Sigmoid colon (tissue), 7 donors: ENCODE data around the gene TGIF1. TPM values are rescaled to one million over a fixed set of nuclear protein-coding genes. Genes with fewer than 3 reads are reported as not detected.

Experiments
- DNase-seq: peaks from one replicate; pipeline ENCODE4 v3.0.0-alpha.2; 2019
- H3K27ac ChIP-seq, 4 donors: fragments of 200-600 bp; sonication (generic); one replicate each; pipeline ENCODE4 v1.5.1; 2016 to 2019; ENCODE audit warnings: mild to moderate bottlenecking in 1 of 4
- H3K27me3 ChIP-seq, 3 donors: fragments of 200-600 bp; sonication (generic); one replicate each; pipeline ENCODE4 v1.5.1; 2019; ENCODE audit warnings: mild to moderate bottlenecking in 1 of 3
- H3K36me3 ChIP-seq, 4 donors: fragments of 200-600 bp; sonication (generic); one replicate each; pipeline ENCODE4 v1.5.1; 2016 to 2019
- H3K4me1 ChIP-seq, 4 donors: fragments of 200-600 bp; sonication (generic); one replicate each; pipeline ENCODE4 v1.5.1; 2017 to 2019
- H3K4me3 ChIP-seq, 4 donors: fragments of 200-600 bp; sonication (generic); one replicate each; pipeline ENCODE4 v1.5.1; 2017 to 2019; ENCODE audit warnings: mild to moderate bottlenecking in 2 of 4, moderate library complexity in 1 of 4
- H3K9me3 ChIP-seq, 4 donors: fragments of 200-600 bp in 3 of 4; sonication (generic) in 3 of 4; one replicate each; pipeline versions ENCODE4 v1.5.1 to v1.6.1; 2013 to 2019
- EP300 ChIP-seq, 4 donors: sonication (generic); formaldehyde crosslinking; IDR thresholded peaks; one replicate each; pipeline ENCODE4 v1.6.1; 2017; ENCODE audit warnings: antibody characterized with exemption in 4 of 4
- POLR2A ChIP-seq, 2 donors: fragments of 450-650 bp; IDR thresholded peaks; one replicate each; pipeline ENCODE4 v1.6.1; 2016; ENCODE audit warnings: antibody characterized with exemption in 2 of 2, mild to moderate bottlenecking in 2 of 2, moderate library complexity in 2 of 2
- POLR2AphosphoS5 ChIP-seq, 4 donors: sonication (generic); formaldehyde crosslinking; IDR thresholded peaks; one replicate each; pipeline ENCODE4 v1.6.1; 2017; ENCODE audit warnings: antibody characterized with exemption in 4 of 4
- WGBS, 2 donors: extraction: QIAGEN DNeasy Blood & Tissue Kit; methylation state at CpG; one replicate each; pipeline ENCODE4 v1.1.7; 2013; 5-methylcytosine and 5-hydroxymethylcytosine counted together
- intact Hi-C: fragments of 100-400 bp; cut with DNase I; formaldehyde crosslinking; loops from one replicate; pipeline ENCODE4 v1.15.1; 2023
- polyA plus RNA-seq, 3 donors: library from polyadenylated mRNA; stranded (reverse); fragments of 200-250 nt; gene quantifications; one replicate each; pipeline ENCODE4 v1.2.3, GENCODE V29; 2013
- total RNA-seq, 4 donors: library from RNA; depleted of rRNA; stranded (reverse); fragments of >200 nt; gene quantifications; one replicate each; pipeline ENCODE4 v1.1.0, GENCODE V29; 2016
- TF ChIP-seq, protein P1 (sequence below), 4 experiments: fragments of 450-650 bp in 3 of 4; fragments of 200-600 bp in 1 of 4; IDR thresholded peaks; one replicate each; pipeline ENCODE4 v1.5.1; 2016 to 2019; ENCODE audit warnings: antibody characterized with exemption in 4 of 4, mild to moderate bottlenecking in 3 of 4, moderate library complexity in 2 of 4
- donor health status: healthy with polysubstance abuse.
- donor health status: Bipolar disorder and iron deficiency.
- donor health status: healthy.

TGIF1 gene
- total and polyA plus RNA-seq, 7 donors: 32.1 to 80.6 (median 49.9) TPM

DNA sequence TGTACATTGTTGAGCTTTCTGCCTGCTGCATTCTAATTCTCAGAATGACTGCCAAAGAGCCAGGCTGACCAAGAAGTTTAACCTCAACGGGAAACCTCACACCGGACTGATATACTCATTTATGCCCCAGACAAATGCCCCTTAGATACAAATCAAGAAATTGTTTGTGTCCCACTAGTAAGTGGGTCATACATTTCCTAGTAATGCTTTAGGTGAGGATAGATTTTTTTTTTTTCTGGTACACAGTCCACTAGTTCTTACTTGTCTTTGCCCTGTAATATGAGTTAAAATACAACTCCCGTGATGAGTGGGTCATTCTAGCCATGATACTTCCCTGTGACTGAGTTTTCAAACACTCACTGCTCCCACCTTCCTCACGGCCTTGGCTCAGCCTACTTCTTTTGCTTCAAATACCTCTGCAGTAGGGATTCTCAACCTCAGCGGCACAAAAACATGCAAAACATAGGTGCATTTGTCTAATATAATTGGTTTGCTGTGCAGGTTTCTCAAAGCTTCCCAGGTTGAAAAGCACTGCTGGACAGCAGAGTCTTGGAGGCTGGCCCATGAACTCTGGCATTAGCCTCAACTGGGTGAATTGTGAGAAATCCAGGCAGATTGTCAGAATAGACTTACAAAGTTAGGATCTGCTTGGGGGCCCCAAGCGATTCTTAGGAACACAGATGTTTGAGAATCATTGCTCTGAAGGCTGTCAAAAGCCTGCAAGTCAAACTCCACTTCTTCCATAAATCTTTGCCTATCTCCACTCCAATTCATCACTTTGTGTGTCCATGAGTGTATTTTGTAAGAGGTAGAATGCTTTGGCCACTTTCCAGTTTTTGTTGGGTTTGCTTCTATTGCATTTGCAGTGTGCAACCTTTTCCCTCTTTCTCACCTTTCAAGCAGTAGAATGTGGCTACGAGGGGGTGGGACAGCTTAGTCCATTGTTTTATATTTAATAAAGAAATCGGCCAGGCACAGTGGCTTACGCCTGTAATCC lies 35.5 kb downstream of the TGIF1 start:
- H3K27me3 ChIP-seq: no peaks in the 10 kb centered on the region
- H3K4me3 ChIP-seq: no peak overlapping the region
- no peaks in the 10 kb centered on the region for H3K4me1 ChIP-seq
- intact Hi-C loops: no loop called here
- H3K36me3 ChIP-seq: no peaks in the 10 kb centered on the region
- TF ChIP-seq EP300 (IDR thresholded peaks at IDR 0.05) (no peak), POLR2A (IDR thresholded peaks at IDR 0.05) (no peak)
- no peaks in the 10 kb centered on the region for H3K9me3 ChIP-seq
- no peak for DNase-seq
- no peak overlapping the region for H3K27ac ChIP-seq
- 85% methylated on average over 9 of the region's 9 CpGs for WGBS, 2 donors

DNA sequence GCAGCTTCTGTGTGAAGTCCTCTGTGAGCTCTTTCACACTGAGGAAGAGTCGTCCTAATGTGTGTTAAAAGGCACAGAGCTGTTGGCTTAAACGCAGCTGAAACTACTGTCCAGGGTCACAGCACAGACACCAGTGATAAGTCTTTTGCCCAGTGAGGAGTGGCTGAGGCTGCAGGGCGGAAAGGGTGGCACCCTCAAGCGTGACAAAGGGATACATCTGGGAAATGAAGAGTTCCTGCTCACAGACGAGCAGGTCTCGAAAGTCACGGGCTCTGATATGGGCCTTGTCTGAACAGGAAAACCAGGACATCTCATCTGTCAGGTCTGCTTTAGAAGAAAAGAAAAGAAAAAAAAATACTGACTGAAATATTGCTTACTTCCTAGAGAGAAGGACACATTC lies 36.5 kb downstream of the TGIF1 start:
- DNase-seq: no peak
- intact Hi-C loops: no loop called here
- TF ChIP-seq EP300 (IDR thresholded peaks at IDR 0.05) (no peak), POLR2A (IDR thresholded peaks at IDR 0.05) (no peak)
- TF ChIP-seq, protein P1, sequence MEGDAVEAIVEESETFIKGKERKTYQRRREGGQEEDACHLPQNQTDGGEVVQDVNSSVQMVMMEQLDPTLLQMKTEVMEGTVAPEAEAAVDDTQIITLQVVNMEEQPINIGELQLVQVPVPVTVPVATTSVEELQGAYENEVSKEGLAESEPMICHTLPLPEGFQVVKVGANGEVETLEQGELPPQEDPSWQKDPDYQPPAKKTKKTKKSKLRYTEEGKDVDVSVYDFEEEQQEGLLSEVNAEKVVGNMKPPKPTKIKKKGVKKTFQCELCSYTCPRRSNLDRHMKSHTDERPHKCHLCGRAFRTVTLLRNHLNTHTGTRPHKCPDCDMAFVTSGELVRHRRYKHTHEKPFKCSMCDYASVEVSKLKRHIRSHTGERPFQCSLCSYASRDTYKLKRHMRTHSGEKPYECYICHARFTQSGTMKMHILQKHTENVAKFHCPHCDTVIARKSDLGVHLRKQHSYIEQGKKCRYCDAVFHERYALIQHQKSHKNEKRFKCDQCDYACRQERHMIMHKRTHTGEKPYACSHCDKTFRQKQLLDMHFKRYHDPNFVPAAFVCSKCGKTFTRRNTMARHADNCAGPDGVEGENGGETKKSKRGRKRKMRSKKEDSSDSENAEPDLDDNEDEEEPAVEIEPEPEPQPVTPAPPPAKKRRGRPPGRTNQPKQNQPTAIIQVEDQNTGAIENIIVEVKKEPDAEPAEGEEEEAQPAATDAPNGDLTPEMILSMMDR (IDR thresholded peaks at IDR 0.05): no peak
- H3K9me3 ChIP-seq: no peaks in the 10 kb centered on the region
- 63 to 91% methylated on average over 7 of the region's 7 CpGs for WGBS, 2 donors
- no peaks in the 10 kb centered on the region for H3K27me3 ChIP-seq
- H3K4me3 ChIP-seq: no peak overlapping the region
- no peak overlapping the region for H3K27ac ChIP-seq
- no peaks in the 10 kb centered on the region for H3K4me1 ChIP-seq
- no peaks in the 10 kb centered on the region for H3K36me3 ChIP-seq

DNA sequence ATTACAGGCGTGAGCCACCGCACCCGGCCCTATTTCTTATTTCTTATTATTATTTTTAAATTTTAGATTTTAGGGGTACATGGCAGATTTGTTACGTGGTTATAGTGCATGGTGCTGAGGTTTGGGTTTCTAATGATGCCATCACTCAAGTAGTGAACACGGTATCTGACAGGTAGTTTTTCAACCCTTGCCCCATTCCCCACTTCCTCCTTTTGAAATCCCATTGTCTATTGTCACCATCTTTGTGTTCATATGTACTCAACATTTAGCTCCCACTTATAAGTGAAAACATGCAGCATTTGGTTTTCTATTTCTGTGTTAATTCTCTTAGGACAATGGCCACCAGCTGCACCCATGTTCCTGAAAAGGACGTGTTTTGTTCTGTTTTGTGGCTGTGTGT lies 39.5 kb downstream of the TGIF1 start:
- Histone ChIP-seq H3K27me3 (no peaks in the 10 kb centered on the region), H3K4me1 (no peaks in the 10 kb centered on the region), H3K4me3 (no peak overlapping the region), H3K27ac (no peak overlapping the region), H3K36me3 (no peaks in the 10 kb centered on the region), H3K9me3 (no peaks in the 10 kb centered on the region)
- intact Hi-C loops: no loop called here
- 88 to 92% methylated on average over 6 of the region's 6 CpGs for WGBS, 2 donors
- DNase-seq: no peak
- TF ChIP-seq POLR2A (IDR thresholded peaks at IDR 0.05): no peak
- TF ChIP-seq, protein P1 (IDR thresholded peaks at IDR 0.05): no peak
- TF ChIP-seq EP300 (IDR thresholded peaks at IDR 0.05): no peak
- TF ChIP-seq POLR2AphosphoS5 (IDR thresholded peaks at IDR 0.05): no peak

DNA sequence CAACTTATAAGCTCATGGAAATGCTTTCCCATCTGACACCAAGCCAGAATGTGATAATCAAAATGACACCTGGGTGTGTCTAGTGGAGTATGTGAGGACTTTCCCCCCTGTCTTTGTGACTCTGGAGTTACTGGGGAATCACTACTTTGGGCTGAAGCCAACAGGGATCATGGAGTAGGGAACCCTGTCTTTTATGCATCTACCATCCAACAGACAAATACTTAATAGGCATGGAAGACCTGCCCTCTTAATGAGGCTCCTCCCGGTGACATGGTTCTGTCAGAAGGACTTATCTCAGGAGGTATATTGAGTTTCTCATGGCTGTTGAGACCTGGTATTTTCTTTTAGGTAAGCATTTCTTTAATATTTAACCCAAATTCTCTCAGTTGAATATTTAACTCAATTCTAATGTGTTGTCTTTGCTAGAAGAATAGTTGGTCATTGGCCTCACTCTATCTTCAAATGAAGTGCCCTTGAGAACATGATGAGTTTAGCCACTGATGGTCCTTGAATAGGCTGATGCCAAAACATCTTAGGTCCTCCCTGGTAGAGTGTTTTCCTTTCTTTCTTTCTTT lies 42.1 kb downstream of the TGIF1 start:
- no peak for DNase-seq
- Histone ChIP-seq H3K27me3 (no peaks in the 10 kb centered on the region), H3K9me3 (no peaks in the 10 kb centered on the region), H3K4me3 (no peak overlapping the region), H3K4me1 (no peaks in the 10 kb centered on the region), H3K27ac (no peak overlapping the region), H3K36me3 (no peaks in the 10 kb centered on the region)
- TF ChIP-seq POLR2A (IDR thresholded peaks at IDR 0.05): no peak
- 0% methylated on average over 1 of the region's 1 CpG for WGBS, 2 donors
- intact Hi-C loops: no loop called here

DNA sequence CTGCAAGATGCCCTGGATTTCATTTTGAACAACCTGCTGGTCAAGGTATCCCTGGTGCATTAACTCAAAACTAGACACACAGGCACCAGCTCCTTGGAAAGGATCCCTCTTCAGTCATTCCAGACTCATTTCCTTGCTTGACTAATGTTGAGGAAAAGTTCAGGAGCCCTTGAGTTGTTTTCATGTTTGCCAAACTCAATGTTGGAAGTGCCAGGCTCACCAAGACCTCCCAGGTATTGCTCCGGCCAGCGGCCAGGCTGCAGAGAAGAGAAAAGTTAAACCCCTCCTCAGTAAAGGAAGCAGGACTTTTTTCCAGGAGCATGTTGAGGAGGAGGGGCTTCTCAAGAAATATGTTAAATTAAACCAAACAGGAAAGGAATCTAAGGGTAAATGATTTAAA lies 42.7 kb downstream of the TGIF1 start:
- Histone ChIP-seq H3K9me3 (no peaks in the 10 kb centered on the region), H3K4me1 (no peaks in the 10 kb centered on the region), H3K36me3 (no peaks in the 10 kb centered on the region), H3K27ac (no peak overlapping the region), H3K4me3 (no peak overlapping the region), H3K27me3 (no peaks in the 10 kb centered on the region)
- WGBS, 2 donors: 95 to 96% methylated on average over 2 of the region's 2 CpGs
- intact Hi-C loops: no loop called here
- TF ChIP-seq POLR2A (IDR thresholded peaks at IDR 0.05) (no peak), EP300 (IDR thresholded peaks at IDR 0.05) (no peak), POLR2AphosphoS5 (IDR thresholded peaks at IDR 0.05) (no peak)
- TF ChIP-seq, protein P1 (IDR thresholded peaks at IDR 0.05): no peak
- DNase-seq: no peak
